Heart left ventricle (tissue), 13 donors: ENCODE data around the gene DROSHA.

ENCODE experiments used
- POLR2A ChIP-seq, 2 donors: fragments of 450-650 bp; IDR thresholded peaks; one replicate each; pipeline ENCODE4 v1.6.1; 2017; ENCODE audit warnings: antibody characterized with exemption in 2 of 2, mild to moderate bottlenecking in 2 of 2, moderate library complexity in 2 of 2
- TF ChIP-seq, protein P1 (sequence below), 12 donors: fragments of 200-600 bp; sonication (generic) in 4 of 12; IDR thresholded peaks; one replicate each; pipeline versions ENCODE4 v1.5.0 to v1.8.0; 2018 to 2022; ENCODE audit warnings: antibody characterized with exemption in 12 of 12, mild to moderate bottlenecking in 5 of 12
- donor health status: ischemic (EF 13 %, LVEDD 7.1; RV severe dilation, severe dysfunction).
- donor health status: DM: no; HTN: yes; CAD: no.
- donor health status: DM: no; HTN: no; CAD: no.
- donor health status: ischemic (EF 25% LVEDD 6.9; RV normal size, moderate dysfunction).
- donor health status: ischemic (EF 25% LVEDD 5.7; RV mildly dilated, moderate dysfunction).
- donor health status: ischemic (EF 35%, LVEDD 5.7; RV mildly dilated, moderate dysfunction).
- donor health status: nonischemic (EF 11% LVEDD 7.7; RV severe dilation, severe dysfunction).
- donor health status: DM: yes; HTN: yes; CAD: no.
- donor health status: PGD.
- donor health status: ischemic (EF 29% LVEDD 5.4; RV normal size, mild dysfunction).
- donor health status: nonischemic (EF 23%, LVEDD 6.1; RV moderate dilation, normal function).

- TF ChIP-seq POLR2A (IDR thresholded peaks at IDR 0.05) = no peak
- TF ChIP-seq, protein P1, sequence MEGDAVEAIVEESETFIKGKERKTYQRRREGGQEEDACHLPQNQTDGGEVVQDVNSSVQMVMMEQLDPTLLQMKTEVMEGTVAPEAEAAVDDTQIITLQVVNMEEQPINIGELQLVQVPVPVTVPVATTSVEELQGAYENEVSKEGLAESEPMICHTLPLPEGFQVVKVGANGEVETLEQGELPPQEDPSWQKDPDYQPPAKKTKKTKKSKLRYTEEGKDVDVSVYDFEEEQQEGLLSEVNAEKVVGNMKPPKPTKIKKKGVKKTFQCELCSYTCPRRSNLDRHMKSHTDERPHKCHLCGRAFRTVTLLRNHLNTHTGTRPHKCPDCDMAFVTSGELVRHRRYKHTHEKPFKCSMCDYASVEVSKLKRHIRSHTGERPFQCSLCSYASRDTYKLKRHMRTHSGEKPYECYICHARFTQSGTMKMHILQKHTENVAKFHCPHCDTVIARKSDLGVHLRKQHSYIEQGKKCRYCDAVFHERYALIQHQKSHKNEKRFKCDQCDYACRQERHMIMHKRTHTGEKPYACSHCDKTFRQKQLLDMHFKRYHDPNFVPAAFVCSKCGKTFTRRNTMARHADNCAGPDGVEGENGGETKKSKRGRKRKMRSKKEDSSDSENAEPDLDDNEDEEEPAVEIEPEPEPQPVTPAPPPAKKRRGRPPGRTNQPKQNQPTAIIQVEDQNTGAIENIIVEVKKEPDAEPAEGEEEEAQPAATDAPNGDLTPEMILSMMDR (IDR thresholded peaks at IDR 0.05) = no peak
Measured at GRCh38 chr5:31433229-31433628, 98.7 kb downstream of the DROSHA start.
